Skeletal muscle tissue (tissue), 4 donors: Measurements from ENCODE around the gene PCDHA6. TPM values are rescaled to one million over a fixed set of nuclear protein-coding genes. Genes with fewer than 3 reads are reported as not detected.
"Not testable (repeated sequence)": the region's sequence is repeated elsewhere in the genome, so short reads cannot be mapped to it uniquely, and the experiment has no call there.

ENCODE experiments used
- H3K27ac ChIP-seq: one replicate; pipeline ENCODE4 v1.7.0; 2013; ENCODE audit warnings: mild to moderate bottlenecking, low read depth, low read length, inconsistent platforms
- H3K27me3 ChIP-seq, 3 donors: one replicate each; pipeline ENCODE4 v1.7.0; 2013; ENCODE audit warnings: low read length in 3 of 3; ENCODE audit not compliant: control insufficient read depth in 3 of 3, insufficient read depth in 3 of 3
- H3K36me3 ChIP-seq, 3 donors: one replicate each; pipeline ENCODE4 v1.7.0; 2013; ENCODE audit warnings: low read length in 3 of 3; ENCODE audit not compliant: control insufficient read depth in 3 of 3, insufficient read depth in 3 of 3
- H3K4me1 ChIP-seq, 3 donors: one replicate each; pipeline ENCODE4 v1.7.0; 2013; ENCODE audit warnings: low read length in 3 of 3, mild to moderate bottlenecking in 3 of 3; ENCODE audit not compliant: control insufficient read depth in 3 of 3, insufficient read depth in 3 of 3
- H3K4me3 ChIP-seq, 3 donors: one replicate each; pipeline ENCODE4 v1.7.0; 2013; ENCODE audit warnings: low read length in 3 of 3
- H3K9ac ChIP-seq, 3 donors: one replicate each; pipeline ENCODE4 v1.7.0; 2013; ENCODE audit warnings: low read length in 3 of 3, mild to moderate bottlenecking in 3 of 3, moderate library complexity in 2 of 3, low read depth in 1 of 3
- H3K9me3 ChIP-seq, 3 donors: one replicate each; pipeline ENCODE4 v1.7.0; 2013; ENCODE audit warnings: low read length in 3 of 3; ENCODE audit not compliant: control insufficient read depth in 3 of 3
- total RNA-seq: library from RNA; depleted of rRNA; stranded (reverse); fragments of >200 nt; gene quantifications from one replicate; pipeline ENCODE4 v1.2.3, GENCODE V29; 2014
- donor health status: Osteomylitis.

Gene PCDHA6
- total RNA-seq, 1 donor from 2014 or later: under 0.01 TPM

GRCh38 chr5:140840978-140841962 is 13.5 kb downstream of the PCDHA6 start, which contains the start of gene PCDHA8:
Gene PCDHA8, plus strand, starts transcription at chr5:140841187. Its CDS starts 135 bp downstream, at chr5:140841322.
- Histone ChIP-seq H3K4me1 (no peaks in the 10 kb centered on the region), H3K27ac (no peak within 1 kb of the TSS), H3K27me3 (peaks cover 0 to 2% (median 0%) of the 10 kb centered on the region in 3 donors), H3K4me3 (no peak within 1 kb of the TSS), H3K9ac (no peak within 1 kb of the TSS), H3K9me3 (peaks cover 2 to 15% (median 3%) of the 10 kb centered on the region in 3 donors), H3K36me3 (no peaks in the 10 kb centered on the region)

- H3K36me3 ChIP-seq: no peaks in the 10 kb centered on the region
Measured at GRCh38 chr5:140842798-140843733, 15.3 kb downstream of the PCDHA6 start.

GRCh38 chr5:140848139-140849102 is 20.7 kb downstream of the PCDHA6 start, which contains the start of gene PCDHA9:
Gene PCDHA9, plus strand, starts transcription at chr5:140848382. Its CDS starts 114 bp downstream, at chr5:140848496.
- not testable (repeated sequence) for H3K36me3 ChIP-seq, H3K4me3 ChIP-seq, H3K9ac ChIP-seq, H3K4me1 ChIP-seq, H3K27me3 ChIP-seq, H3K27ac ChIP-seq
- H3K9me3 ChIP-seq: peaks cover 0 to 15% (median 0%) of the 10 kb centered on the region in 3 donors

More at GRCh38 chr5:140842798-140843733, 15.3 kb downstream of the PCDHA6 start:
- Histone ChIP-seq H3K27ac (no peak overlapping the region), H3K4me3 (no peak overlapping the region), H3K9me3 (peaks cover 2 to 13% (median 3%) of the 10 kb centered on the region in 3 donors), H3K27me3 (peaks cover 0 to 5% (median 0%) of the 10 kb centered on the region in 3 donors), H3K9ac (no peak overlapping the region), H3K4me1 (no peaks in the 10 kb centered on the region)

GRCh38 chr5:140849831-140850634 is 22.3 kb downstream of the PCDHA6 start:
- H3K9ac ChIP-seq, H3K27me3 ChIP-seq, H3K36me3 ChIP-seq, H3K4me3 ChIP-seq, H3K4me1 ChIP-seq, H3K27ac ChIP-seq: not testable (repeated sequence)
- H3K9me3 ChIP-seq: peaks cover 0 to 15% (median 0%) of the 10 kb centered on the region in 3 donors

- H3K4me3 ChIP-seq: no peak within 1 kb of the TSS
Measured at GRCh38 chr5:140855772-140856674, 28.3 kb downstream of the PCDHA6 start, which contains the start of gene PCDHA10. Gene PCDHA10, plus strand, starts transcription at chr5:140855897. Its CDS starts 152 bp downstream, at chr5:140856049.

GRCh38 chr5:140857177-140857986 is 29.6 kb downstream of the PCDHA6 start:
- no peaks in the 10 kb centered on the region for H3K36me3 ChIP-seq
- no peaks in the 10 kb centered on the region for H3K27me3 ChIP-seq
- no peak overlapping the region for H3K9ac ChIP-seq
- no peak overlapping the region for H3K27ac ChIP-seq
- no peak overlapping the region for H3K4me3 ChIP-seq
- peaks cover 7 to 13% (median 12%) of the 10 kb centered on the region in 3 donors for H3K9me3 ChIP-seq
- H3K4me1 ChIP-seq: no peaks in the 10 kb centered on the region

More at GRCh38 chr5:140855772-140856674, 28.3 kb downstream of the PCDHA6 start, which contains the start of gene PCDHA10:
- Histone ChIP-seq H3K27me3 (no peaks in the 10 kb centered on the region), H3K9ac (no peak within 1 kb of the TSS), H3K9me3 (peaks cover 2 to 13% (median 3%) of the 10 kb centered on the region in 3 donors), H3K4me1 (no peaks in the 10 kb centered on the region), H3K36me3 (no peaks in the 10 kb centered on the region), H3K27ac (no peak within 1 kb of the TSS)

GRCh38 chr5:140857987-140858240 is 30.2 kb downstream of the PCDHA6 start:
- Histone ChIP-seq H3K9me3 (peaks cover 7 to 19% (median 12%) of the 10 kb centered on the region in 3 donors), H3K36me3 (no peaks in the 10 kb centered on the region), H3K4me3 (no peak overlapping the region), H3K9ac (no peak overlapping the region), H3K4me1 (no peaks in the 10 kb centered on the region), H3K27me3 (peaks cover 0 to under 1% (median 0%) of the 10 kb centered on the region in 3 donors), H3K27ac (no peak overlapping the region)
